ENCODE measurements around the gene CDC45.
A peak's percentile ranks its signal among the peaks of the same experiment; 100 is the strongest.

The CDC45 gene

GRCh38 chr22:19567157-19568009, 87.7 kb downstream of the CDC45 start:
- DNase-seq, result no peak

- DNase-seq, result peak; percentile 28
These were observed 88.9 kb downstream of the CDC45 start for GRCh38 chr22:19568337-19569275.

GRCh38 chr22:19569276-19569640, 89.5 kb downstream of the CDC45 start:
- no peak for DNase-seq

- no peak for DNase-seq
These were observed 90.3 kb downstream of the CDC45 start for GRCh38 chr22:19569976-19570375.
